PC-3 (cell line): Measurements from ENCODE around the gene TCAP. TPM values are rescaled to one million over a fixed set of nuclear protein-coding genes. Genes with fewer than 3 reads are reported as not detected.

Experiments used
- ATAC-seq: fragments of 200-7000 bp; cut with Tn5 transposase; 2 replicates; pipeline ENCODE4 v1.9.1; 2020; ENCODE audit warnings: mild to moderate bottlenecking, moderate library complexity
- BruUV-seq: library from RNA; stranded (reverse); fragments of 400-500 nt; replicated peaks from 2 replicates; lab custom pipeline; 2021; lab: Mats Ljungman, UMichigan
- CTCF ChIA-PET: fragments of 300-600 bp; sonication (Branson Sonifier 250); formaldehyde crosslinking; loops from one replicate; lab custom pipeline; 2022; ENCODE audit warnings: antibody characterized with exemption; lab: Charles Lee
- POLR2A ChIA-PET: fragments of 300-600 bp; sonication (Branson Sonifier 250); formaldehyde crosslinking; loops from one replicate; lab custom pipeline; 2022; ENCODE audit warnings: antibody characterized with exemption; ENCODE audit not compliant: unreplicated experiment; lab: Charles Lee
- DNase-seq: peaks from one replicate; pipeline ENCODE4 v3.0.0-alpha.2; 2015
- H2AFZ ChIP-seq: fragments of 300-600 bp; sonication (generic); 2 replicates; pipeline ENCODE4 v1.6.0; 2016; ENCODE audit warnings: antibody characterized with exemption, low read length
- H3F3A ChIP-seq: fragments of 300-600 bp; sonication (generic); one replicate; pipeline ENCODE4 v1.6.0; 2017; ENCODE audit warnings: antibody characterized with exemption, low read length, control low read depth, mild to moderate bottlenecking; ENCODE audit not compliant: unreplicated experiment
- H3K27ac ChIP-seq: fragments of 300-600 bp; sonication (generic); 2 replicates; pipeline ENCODE4 v1.5.1; 2016; ENCODE audit warnings: mild to moderate bottlenecking, low read length
- H3K27me3 ChIP-seq: fragments of 300-600 bp; sonication (generic); 2 replicates; pipeline ENCODE4 v1.6.1; 2016; ENCODE audit warnings: low read length, mixed read lengths
- H3K36me3 ChIP-seq: fragments of 300-600 bp; sonication (generic); 2 replicates; pipeline ENCODE4 v1.6.1; 2016; ENCODE audit warnings: low read depth, mixed run types, low read length, mixed read lengths
- H3K4me1 ChIP-seq: fragments of 300-600 bp; sonication (generic); 2 replicates; pipeline ENCODE4 v1.5.1; 2016; ENCODE audit warnings: low read length; ENCODE audit not compliant: insufficient read depth
- H3K4me2 ChIP-seq: fragments of 300-600 bp; sonication (generic); 2 replicates; pipeline ENCODE4 v1.6.0; 2016; ENCODE audit warnings: low read length
- H3K4me3 ChIP-seq: fragments of 300-600 bp; sonication (generic); 2 replicates; pipeline ENCODE4 v1.5.1; 2016; ENCODE audit warnings: mild to moderate bottlenecking, low read length, mixed read lengths
- H3K79me2 ChIP-seq: fragments of 300-600 bp; sonication (generic); 2 replicates; pipeline ENCODE4 v1.6.1; 2017; ENCODE audit warnings: low read length, mixed read lengths
- H3K9ac ChIP-seq: fragments of 300-600 bp; sonication (generic); 2 replicates; pipeline ENCODE4 v1.6.0; 2016; ENCODE audit warnings: mild to moderate bottlenecking, low read length
- H3K9me2 ChIP-seq: fragments of 300-600 bp; sonication (generic); replicated peaks from 2 replicates; pipeline ENCODE4 v1.6.1; 2016; ENCODE audit warnings: mixed run types, low read length, mixed read lengths
- H3K9me3 ChIP-seq: fragments of 300-600 bp; sonication (generic); 2 replicates; pipeline ENCODE4 v1.6.1; 2016; ENCODE audit warnings: low read length, mixed read lengths
- H4K20me1 ChIP-seq: fragments of 300-600 bp; sonication (generic); 2 replicates; pipeline ENCODE4 v1.6.1; 2016; ENCODE audit warnings: low read length, mixed read lengths
- EZH2 ChIP-seq: fragments of 300-600 bp; sonication (generic); IDR thresholded peaks from one replicate; pipeline ENCODE4 v1.6.1; 2017; ENCODE audit warnings: antibody characterized with exemption, mild to moderate bottlenecking, low read length; ENCODE audit not compliant: unreplicated experiment
- EZH2phosphoT487 ChIP-seq: fragments of 300-600 bp; sonication (generic); IDR thresholded peaks from 2 replicates; pipeline ENCODE4 v1.6.1; 2018; ENCODE audit warnings: mild to moderate bottlenecking, antibody characterized with exemption, low read length, borderline replicate concordance
- intact Hi-C: fragments of 100-400 bp; cut with micrococcal nuclease; formaldehyde crosslinking; loops from 2 replicates; pipeline ENCODE4 v1.9.0; 2023
- total RNA-seq: library from RNA; depleted of rRNA; stranded (reverse); fragments of >200 nt; gene quantifications from 2 replicates; pipeline ENCODE4 v1.2.3, GENCODE V29; 2014
- TF ChIP-seq, protein P1 (sequence below): fragments of 300-600 bp; sonication (generic); conservative IDR thresholded peaks from 2 replicates; pipeline ENCODE4 v1.5.1; 2017; ENCODE audit warnings: antibody characterized with exemption, low read depth, mild to moderate bottlenecking, low read length

TCAP gene
- total RNA-seq, 1 experiment from 2014 or later = 0.51 TPM

DNA sequence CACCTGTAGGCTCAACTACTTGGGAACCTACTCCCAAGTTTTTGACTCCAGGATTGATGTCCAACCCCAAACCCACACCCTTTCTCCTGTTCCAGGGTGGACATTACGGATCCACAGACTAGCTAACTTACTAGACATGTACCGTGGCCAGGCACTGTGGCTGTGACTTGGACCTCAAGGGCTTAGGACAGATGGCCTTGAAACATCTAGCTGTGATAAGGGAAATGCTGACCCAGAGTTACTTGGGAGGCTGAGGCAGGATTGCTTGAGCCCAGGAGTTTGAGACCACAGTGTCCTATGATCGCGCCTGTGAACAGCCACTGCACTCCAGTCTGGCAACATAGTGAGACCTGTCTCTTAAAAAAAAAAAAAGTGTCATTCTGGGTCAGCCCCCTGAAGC lies 24.1 kb upstream of the TCAP start:
- Histone ChIP-seq H3K4me3 (no peak overlapping the region), H3K9me2 (no peaks in the 10 kb centered on the region), H3K9ac (no peak overlapping the region), H3K27me3 (no peaks in the 10 kb centered on the region), H3F3A (no peaks in the 10 kb centered on the region), H3K79me2 (peaks cover 70% of the 10 kb centered on the region), H4K20me1 (no peaks in the 10 kb centered on the region), H2AFZ (no peak overlapping the region), H3K4me1 (peaks cover 19% of the 10 kb centered on the region), H3K36me3 (no peaks in the 10 kb centered on the region), H3K27ac (no peak overlapping the region), H3K4me2 (no peak overlapping the region), H3K9me3 (no peaks in the 10 kb centered on the region)
- TF ChIP-seq, protein P1, sequence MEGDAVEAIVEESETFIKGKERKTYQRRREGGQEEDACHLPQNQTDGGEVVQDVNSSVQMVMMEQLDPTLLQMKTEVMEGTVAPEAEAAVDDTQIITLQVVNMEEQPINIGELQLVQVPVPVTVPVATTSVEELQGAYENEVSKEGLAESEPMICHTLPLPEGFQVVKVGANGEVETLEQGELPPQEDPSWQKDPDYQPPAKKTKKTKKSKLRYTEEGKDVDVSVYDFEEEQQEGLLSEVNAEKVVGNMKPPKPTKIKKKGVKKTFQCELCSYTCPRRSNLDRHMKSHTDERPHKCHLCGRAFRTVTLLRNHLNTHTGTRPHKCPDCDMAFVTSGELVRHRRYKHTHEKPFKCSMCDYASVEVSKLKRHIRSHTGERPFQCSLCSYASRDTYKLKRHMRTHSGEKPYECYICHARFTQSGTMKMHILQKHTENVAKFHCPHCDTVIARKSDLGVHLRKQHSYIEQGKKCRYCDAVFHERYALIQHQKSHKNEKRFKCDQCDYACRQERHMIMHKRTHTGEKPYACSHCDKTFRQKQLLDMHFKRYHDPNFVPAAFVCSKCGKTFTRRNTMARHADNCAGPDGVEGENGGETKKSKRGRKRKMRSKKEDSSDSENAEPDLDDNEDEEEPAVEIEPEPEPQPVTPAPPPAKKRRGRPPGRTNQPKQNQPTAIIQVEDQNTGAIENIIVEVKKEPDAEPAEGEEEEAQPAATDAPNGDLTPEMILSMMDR = no peak
- TF ChIP-seq EZH2phosphoT487 = no peak
- no peak for TF ChIP-seq EZH2
- ATAC-seq (no peak), DNase-seq (no peak)
- ChIA-PET POLR2A (no interaction called here), CTCF (interaction anchor here (0.6 kb wide), 1 partner anchor 677 kb away, joined by 5 read pairs; no protein-coding TSS in a partner anchor)
- intact Hi-C loops = no loop called here
- BruUV-seq = no TSS peak

DNA sequence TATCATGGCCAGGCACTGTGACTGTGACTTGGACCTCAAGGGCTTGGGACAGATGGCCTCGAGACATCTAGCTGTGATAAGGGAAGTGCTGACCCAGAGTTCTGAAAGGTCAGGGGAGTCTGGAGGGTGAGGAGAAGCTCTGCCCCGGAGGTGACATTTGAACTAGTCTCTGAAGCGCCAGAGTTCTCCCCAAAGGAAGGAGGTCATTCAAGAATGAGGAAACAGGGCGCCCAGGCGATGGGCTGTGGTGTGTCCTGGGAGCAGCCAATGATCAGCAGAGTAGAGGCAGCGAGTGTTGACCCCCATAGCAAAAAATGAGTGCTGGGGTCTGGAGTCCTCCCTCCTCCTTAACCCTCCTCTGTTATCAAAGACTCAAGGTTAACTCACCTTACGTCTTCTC lies 23.3 kb upstream of the TCAP start:
- peaks cover 13% of the 10 kb centered on the region; the same call in 1 of the 2 replicates for H3K4me1 ChIP-seq
- no peak overlapping the region for H2AFZ ChIP-seq
- intact Hi-C loops = no loop called here
- no peaks in the 10 kb centered on the region for H3F3A ChIP-seq
- CTCF ChIA-PET = no interaction called here
- no peak overlapping the region for H3K27ac ChIP-seq
- H3K9ac ChIP-seq = no peak overlapping the region
- no peaks in the 10 kb centered on the region for H3K9me2 ChIP-seq
- TF ChIP-seq, protein P1 = no peak
- TF ChIP-seq EZH2 = no peak
- TF ChIP-seq EZH2phosphoT487 = no peak
- DNase-seq (no peak), ATAC-seq (no peak)
- no peak overlapping the region for H3K4me2 ChIP-seq
- no peaks in the 10 kb centered on the region for H4K20me1 ChIP-seq
- no peak overlapping the region for H3K4me3 ChIP-seq
- H3K27me3 ChIP-seq = no peaks in the 10 kb centered on the region
- POLR2A ChIA-PET = no interaction called here
- peaks cover 68% of the 10 kb centered on the region for H3K79me2 ChIP-seq
- H3K9me3 ChIP-seq = no peaks in the 10 kb centered on the region
- H3K36me3 ChIP-seq = no peaks in the 10 kb centered on the region
- BruUV-seq = no TSS peak

DNA sequence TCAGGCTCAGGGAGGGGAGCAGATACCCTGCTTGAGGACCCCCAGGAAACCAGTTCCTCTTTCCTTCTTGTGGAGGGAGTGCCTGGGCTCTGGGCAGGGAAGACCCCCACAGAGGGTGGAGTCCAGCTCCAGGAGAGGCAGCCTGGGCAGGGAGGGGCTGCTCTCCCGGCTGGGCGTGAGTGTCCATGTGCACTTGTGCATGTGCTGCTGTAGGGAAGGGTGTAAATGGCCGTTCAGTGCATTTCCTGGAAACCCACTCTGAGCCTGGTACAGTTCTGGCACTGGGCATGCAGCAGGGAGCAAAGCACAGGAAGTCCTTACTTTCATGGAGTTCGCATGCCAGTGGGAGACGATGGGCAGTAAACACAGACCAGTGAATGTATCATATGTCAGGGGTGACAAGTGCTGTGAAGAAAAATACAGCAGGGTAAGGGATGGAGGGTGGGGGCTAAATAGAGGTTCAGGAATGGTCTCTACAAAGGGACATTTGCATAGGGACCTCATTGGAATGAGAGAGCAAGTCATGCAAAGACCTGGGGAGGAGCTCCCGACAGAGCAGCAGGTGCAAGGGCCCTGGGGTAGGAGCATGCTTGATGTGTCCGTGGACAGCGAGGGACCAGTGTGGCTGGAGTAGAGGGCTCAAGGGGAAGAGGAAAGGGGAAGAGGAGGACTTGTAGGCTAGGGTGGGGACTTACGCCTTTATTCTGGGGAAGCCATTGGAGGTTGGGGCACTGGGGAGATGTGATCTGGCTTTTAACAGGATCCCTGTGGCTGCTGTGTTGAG lies 22.7 kb upstream of the TCAP start:
- no peak for TF ChIP-seq EZH2phosphoT487
- TF ChIP-seq, protein P1 = no peak
- Histone ChIP-seq H4K20me1 (no peaks in the 10 kb centered on the region), H3K27ac (no peak overlapping the region), H3K4me1 (peaks cover 13% of the 10 kb centered on the region; the same call in 1 of the 2 replicates), H3K4me3 (no peak overlapping the region), H3K9me3 (no peaks in the 10 kb centered on the region), H3K36me3 (no peaks in the 10 kb centered on the region), H3K79me2 (peaks cover 65% of the 10 kb centered on the region), H3K9me2 (no peaks in the 10 kb centered on the region), H3K27me3 (no peaks in the 10 kb centered on the region), H3K4me2 (no peak overlapping the region), H2AFZ (no peak overlapping the region), H3F3A (no peaks in the 10 kb centered on the region), H3K9ac (no peak overlapping the region)
- no peak for DNase-seq
- no peak for ATAC-seq
- BruUV-seq = no TSS peak
- intact Hi-C loops = no loop called here
- ChIA-PET POLR2A (no interaction called here), CTCF (interaction anchor here (0.9 kb wide), 1 partner anchor 9 kb away, joined by 4 read pairs; no protein-coding TSS in a partner anchor)
